Raji (cell line): Measurements from ENCODE around the gene PLXNA2.

Experiments
- POLR2A ChIP-seq: IDR thresholded peaks from 2 replicates; pipeline ENCODE4 v1.6.1; 2011; ENCODE audit warnings: low read depth, low read length, control low read depth; ENCODE audit not compliant: insufficient read depth

The PLXNA2 gene

DNA sequence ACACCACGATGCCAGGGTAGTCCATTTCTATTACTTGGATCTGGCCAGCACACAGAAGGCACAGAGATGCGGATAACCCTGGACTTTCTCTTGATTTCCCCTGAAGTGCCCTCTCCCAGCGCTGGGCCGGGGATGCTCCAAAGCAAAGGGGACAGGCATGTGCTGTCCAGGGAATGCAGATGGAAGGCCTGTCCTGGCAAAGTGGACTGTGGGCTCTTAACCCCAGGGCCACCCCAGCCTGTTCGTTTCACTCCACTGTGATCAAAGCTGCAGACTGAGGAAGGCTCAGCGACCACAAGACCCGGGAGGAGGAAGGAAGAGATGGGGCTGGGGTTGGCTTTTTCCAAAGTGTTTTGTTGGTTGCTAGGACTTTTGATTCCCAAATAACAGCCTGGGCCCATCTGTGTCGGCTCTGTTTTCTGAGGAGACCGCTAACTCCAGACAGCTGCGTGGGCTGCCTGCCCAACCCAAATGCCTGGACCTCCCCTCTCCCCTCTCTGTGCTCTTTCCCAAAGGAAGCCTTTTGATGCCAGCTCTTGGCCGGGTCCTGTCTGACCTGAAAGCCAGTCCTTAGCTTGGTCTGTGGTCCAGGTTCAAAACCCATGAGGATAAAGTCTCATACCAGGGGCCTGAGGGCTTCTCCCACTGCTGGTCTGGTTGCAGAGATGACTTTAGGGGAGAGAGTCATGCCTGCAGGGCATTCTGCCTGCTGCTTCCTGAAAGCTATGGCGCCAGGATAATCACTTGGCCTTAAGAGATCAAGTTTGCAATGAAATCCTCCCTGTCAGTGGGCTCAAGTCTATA is 213.7 kb downstream of the PLXNA2 start:
- no peak for TF ChIP-seq POLR2A

DNA sequence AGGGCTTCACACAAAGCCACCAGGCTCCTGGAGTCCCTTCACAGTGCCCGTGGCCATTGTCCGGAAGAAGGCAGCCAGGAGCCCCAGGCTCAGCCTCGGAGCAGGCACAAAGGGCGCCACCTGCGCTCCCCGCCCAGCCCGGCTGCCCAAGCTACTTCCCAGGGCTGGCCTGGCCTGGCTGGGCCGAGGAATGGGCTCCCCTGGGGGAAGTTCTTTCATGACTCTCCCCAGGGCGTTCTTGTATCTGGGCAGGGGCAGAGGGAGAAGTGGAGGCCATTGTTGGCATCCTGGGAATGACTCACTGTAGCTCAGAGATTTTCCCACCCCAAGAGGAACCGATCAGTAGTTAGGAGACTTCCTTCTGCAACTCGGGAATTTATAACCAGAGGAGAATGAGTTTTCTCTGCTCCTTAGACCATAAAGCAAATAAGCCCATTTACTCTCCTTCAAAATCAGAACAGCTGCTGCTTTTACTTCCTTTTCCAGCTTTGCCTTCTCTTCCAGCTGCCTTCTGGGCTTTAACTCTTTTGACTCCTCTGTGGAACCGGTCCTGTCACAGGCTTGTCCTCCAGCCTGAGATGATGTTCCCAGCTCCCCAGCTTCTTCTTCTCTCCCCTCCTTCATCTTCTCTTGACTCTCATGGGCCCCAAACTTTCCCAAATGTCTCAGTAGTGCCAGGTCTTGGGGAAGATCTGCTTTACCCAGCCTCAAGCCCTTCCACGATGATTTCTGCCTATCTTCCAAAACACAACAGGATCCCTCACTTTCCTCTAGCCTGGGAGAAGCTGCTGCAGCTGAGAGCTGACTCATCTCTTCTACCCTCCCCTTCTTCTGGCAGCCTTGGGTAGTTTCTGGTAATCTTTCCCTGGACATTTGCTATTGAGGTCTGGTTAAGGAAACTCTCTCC is 214.6 kb downstream of the PLXNA2 start:
- no peak for TF ChIP-seq POLR2A

DNA sequence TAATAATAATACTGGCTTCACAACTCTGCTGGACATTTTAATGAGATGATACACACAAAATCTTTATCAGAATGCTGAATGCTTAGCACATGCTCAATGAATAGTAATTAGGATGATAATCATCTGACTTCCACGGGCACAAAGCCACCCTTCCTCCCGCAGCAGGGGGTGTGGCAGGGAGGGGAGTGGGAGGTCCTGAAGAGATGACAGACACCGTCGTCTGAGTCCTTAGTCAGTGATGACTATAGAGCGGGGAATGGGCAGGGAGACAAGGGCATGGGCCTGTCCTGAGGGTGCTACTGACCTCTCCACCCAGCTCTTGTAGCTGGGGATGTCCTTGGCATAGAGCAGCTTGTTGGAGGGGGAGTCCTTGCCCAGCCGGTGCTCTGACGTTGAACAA is 215.7 kb downstream of the PLXNA2 start:
- TF ChIP-seq POLR2A: no peak

DNA sequence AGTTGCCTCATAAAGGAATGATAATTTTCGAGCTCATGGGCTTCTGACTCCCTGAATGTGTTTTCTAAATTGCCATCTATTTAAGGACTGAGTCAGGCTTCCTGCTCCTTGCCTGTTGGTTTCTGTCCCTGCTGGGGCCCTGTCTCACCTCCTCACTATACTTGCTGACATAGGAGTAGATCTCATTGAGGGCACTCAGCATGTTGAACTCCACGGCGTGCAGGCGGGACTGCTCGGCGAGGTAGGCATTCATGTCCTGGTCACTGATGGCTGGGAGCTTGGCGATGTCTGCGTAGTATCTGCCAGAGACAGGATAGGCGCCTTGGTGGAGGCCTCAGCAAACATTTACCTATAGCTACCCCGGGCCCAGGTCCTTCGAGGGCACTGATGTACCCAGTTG is 216.3 kb downstream of the PLXNA2 start:
- TF ChIP-seq POLR2A: no peak

DNA sequence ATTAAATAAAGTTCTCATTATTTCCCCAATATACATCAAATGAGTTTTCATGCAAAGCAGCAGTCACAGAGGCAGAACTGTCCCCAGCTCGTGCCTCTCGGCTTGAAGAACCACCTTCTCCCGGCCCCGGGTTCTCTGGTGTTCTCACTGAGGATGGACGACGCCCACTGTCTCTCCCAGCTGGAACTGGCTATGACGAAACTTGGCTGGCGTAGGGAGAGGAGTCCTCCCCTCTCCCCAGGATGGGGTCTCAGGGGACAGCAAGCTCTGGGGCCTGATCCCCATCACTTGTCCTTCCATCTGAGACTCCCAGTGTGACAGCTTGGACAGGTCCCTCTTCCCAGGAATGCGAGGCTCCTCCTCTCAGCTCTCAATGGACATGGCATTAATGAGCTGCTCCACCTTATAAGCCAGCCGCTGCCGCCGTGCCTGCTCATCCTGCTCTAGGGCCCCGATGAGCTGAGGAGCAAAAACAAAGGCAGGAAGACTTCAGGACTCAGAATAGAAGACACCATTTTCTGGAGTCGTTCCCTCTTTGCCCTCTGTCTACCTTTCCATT is 217.2 kb downstream of the PLXNA2 start:
- no peak for TF ChIP-seq POLR2A

DNA sequence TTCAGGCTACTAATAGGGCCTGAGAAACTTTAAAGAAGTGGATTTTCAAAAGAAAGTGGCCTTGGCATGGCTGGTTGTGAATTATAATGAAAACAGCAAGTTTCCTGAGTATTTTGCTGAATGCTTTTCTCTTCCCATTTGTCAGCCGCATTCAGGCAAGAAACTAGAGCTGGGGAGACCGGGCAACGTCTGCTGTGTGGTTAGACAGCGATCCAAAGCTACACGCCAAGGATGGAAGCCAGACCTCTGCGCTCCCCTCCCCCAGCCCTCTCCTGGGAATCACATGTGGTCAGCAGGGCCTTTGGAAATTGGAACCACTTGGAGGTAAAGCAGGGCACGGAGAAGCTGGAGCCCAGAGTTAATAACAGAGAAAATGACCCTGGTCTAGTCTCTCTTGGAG is 219.2 kb downstream of the PLXNA2 start:
- TF ChIP-seq POLR2A: no peak

DNA sequence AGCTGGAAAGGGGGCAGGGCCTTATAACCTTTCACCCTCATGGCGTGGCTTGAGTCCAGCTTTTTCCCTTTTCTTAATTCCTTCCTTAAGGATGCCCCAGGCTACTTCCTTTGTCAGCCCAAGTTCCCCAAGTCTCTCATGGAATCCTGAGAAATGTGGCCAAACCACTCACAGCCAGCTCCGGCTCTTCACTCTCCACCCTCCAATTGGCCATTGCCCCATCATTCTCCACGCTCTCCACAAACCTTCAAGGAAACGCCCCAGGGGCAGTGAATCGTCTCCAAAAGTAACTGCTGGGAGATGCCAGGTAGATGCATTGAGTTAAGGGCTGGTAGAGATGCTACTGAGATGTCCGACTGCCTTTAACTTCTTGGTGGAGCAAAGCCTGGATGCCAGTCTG is 219.8 kb downstream of the PLXNA2 start:
- no peak for TF ChIP-seq POLR2A

DNA sequence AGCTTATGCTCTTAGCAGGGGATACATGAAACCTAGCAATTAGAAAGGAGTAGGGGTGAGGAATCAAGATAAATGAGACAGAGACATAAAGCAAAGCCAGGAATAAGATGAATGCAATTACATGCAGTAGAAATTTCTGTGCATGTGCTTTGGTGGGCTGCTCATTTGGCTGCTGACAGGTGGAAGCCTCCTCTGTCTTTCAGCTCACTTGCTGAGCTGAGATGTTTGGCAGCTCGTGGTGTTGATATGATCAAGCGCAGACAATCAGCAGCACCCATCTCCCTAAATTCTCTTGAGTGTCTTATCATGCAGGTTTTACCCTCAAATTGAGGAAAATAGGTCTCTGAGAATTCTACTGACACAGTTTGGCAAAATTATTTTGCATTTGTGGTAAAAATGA is 224.9 kb downstream of the PLXNA2 start:
- TF ChIP-seq POLR2A: no peak

DNA sequence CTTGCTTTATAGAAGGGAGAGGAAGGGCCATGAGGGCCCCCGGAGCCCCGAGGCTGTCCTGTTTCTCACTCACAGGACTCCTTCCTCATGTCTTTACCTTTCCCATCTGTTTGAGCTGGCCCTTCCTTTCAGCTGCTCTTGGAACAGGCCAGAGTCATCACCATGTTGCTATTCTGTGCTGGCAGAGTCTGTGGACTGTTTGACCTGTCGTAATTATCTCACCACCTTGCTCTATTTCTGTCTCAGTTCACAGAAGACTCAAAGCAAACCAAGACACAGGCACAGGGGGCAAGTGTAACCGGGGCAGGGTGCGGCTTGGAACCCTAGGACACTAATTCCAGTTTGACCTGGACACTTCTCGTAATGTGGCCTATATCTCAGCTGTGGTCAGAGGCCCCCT is 228.9 kb downstream of the PLXNA2 start:
- TF ChIP-seq POLR2A: no peak

DNA sequence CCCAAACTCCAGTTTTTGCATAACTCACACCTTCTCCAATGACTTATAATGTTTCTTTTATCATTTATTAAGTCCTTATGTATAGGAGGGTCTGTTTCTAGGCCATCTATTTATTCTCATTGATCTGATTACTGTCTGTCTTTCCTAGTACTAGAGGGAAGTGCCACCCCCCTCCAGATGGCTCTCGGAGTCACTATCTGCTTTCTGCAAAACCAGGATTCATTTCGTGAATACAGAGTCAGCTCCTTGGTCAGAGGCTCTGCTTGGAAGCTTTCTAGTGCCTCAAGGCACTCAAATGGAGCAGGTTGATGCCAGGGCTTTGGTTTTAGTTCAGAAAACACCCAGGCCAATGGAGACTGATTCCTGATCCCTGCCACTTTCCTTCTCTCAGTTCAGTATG is 231.0 kb downstream of the PLXNA2 start:
- TF ChIP-seq POLR2A: no peak

DNA sequence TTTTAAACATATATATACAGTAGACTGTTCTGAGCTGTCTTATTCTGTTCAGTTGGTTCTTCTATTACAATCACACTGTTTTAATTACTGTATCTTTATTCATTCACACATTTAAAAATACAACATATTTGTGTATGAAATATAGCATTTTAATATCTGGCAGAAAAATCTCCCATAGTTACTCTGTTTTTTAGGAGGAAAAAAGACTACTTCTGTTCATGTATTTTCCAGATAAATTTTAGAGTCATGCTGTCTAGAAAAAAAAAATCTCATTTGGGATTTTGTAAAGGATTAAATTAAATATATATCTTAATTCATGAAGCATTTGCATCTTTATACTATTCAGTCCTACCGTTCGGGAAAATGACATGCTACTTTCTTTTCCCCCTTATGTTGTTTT is 231.5 kb downstream of the PLXNA2 start:
- TF ChIP-seq POLR2A: no peak

DNA sequence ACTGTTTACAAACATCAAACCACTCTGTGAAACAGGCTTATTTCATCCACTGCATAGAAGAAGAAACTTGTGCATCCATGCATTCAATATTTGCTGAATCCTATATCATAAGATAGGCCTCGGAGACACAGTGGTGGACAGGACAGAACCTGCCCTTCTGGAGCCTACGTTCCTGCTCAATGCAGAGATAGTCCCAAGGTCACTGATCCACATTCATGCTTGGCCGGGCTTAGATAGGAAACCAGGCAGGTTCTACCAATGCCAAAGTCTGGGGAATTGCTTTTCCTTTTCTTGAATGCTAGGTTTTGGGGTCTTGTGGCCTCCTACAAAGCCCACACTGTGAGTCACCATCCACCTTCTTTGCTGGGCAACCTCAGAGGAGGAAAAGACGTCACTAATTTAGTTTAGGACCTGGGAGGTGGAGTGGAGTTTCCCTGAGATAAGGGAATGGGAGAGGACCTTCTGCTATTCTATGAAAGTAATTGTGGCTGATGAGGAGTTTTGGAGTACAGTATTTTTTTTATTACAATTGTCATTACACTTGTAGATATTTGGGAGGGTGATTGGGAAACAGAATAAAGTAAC is 233.6 kb downstream of the PLXNA2 start:
- no peak for TF ChIP-seq POLR2A

DNA sequence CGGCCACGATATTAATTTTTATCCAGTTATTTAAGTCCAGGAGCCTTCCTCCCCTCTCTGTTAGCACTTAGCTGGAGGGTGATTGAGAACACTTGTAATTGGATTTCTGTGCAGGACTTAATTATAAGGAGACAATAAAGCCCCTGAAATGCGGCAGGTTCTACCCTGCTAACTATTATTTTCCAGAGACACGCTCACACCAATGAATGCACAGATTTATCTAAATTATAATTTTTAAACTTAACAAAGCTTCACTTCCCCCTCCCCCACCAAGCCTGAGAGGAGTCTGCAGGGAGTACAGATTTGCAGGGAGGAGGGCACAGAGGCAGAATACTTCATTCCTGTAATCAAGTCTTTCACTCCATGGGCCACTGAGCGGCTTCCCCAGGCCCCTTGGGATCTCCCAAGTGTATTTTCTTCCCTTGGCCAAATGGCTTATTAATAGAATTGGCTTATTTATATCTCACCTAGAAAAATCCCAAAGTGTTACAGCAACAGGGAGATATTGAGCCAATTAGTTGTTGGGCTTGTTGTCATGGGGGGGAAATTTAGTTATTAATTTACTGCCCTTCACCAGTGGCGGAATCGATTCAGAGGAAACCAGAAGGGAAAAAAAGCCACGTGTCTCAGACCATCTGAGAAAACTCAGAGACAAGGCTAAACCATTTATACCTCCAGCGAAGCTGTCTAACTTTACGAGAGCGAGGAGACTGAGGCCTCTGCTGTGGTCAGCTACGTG is 234.3 kb downstream of the PLXNA2 start:
- TF ChIP-seq POLR2A: no peak

DNA sequence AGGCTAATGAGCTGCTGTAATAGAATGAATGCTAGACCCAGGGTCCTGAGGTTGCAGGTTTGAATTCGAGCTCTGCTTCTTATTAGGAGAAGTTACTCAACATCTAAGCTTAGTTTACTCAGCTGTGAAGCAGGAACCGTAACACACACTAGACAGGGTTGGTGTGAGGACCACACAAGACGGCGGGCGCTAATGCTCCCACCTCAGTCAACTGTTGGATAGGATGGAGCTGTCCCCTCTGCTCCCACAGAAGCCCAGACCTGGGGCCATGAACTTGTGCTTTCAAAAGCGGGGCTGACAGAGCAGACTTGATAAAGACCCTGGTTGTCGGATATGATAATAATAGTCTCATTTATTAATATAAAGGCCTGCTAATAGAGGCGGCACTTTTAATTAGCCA is 234.9 kb downstream of the PLXNA2 start:
- TF ChIP-seq POLR2A: no peak

DNA sequence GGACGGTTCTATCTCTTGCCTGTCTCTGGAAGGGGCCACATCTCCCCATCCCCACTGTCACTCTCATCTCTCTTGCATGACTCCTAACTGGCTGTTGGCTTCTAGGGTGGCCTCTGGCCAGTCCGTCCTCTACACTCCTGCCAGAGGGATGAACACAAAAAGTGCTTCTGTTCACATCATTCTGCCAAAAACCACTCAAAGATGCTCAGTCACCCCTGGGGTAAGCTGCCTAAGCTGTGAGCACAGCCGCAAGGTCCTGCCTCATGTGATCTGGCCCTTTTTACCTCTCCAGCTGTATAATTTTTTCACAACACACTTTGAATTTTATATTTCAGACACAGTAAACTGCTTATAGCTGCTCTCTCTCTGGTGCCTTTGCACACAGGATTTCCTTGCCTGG is 235.7 kb downstream of the PLXNA2 start:
- TF ChIP-seq POLR2A: no peak
